Gastrocnemius medialis (tissue), 4 donors: ENCODE results near the gene ATG2A.

Experiments used
- POLR2A ChIP-seq, 2 donors: fragments of 450-650 bp; IDR thresholded peaks; one replicate each; pipeline ENCODE4 v1.6.1; 2017; ENCODE audit warnings: antibody characterized with exemption in 2 of 2, mild to moderate bottlenecking in 2 of 2, moderate library complexity in 2 of 2
- TF ChIP-seq, protein P1 (sequence below), 5 experiments: fragments of 450-650 bp in 3 of 5; fragments of 200-600 bp in 2 of 5; sonication (generic) in 2 of 5; IDR thresholded peaks in 4 of 5; conservative IDR thresholded peaks in 1 of 5; 1 replicate in 4 of 5; 2 replicates in 1 of 5; pipeline ENCODE4 v1.5.1; 2016 to 2019; ENCODE audit warnings: antibody characterized with exemption in 5 of 5, mild to moderate bottlenecking in 3 of 5, moderate library complexity in 3 of 5

DNA sequence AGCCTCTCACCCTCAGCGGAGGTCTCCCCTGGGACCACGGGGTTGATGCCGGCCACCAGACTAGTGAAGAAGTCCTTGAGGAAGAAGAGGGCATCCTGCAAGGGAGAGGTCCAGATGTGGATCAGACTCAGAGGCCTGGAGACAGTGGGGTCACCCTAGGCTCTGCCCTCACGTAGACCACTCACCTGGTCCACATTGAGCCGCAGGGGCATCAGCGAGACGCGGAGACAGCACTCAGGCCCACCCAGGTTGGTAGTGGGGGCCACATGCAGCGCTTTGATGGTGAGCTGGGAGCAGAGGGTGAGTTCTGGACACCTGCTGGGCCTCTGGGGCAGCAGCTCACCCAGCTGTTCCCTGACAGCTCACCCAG, 18.9 kb downstream of the ATG2A start:
- TF ChIP-seq, protein P1, sequence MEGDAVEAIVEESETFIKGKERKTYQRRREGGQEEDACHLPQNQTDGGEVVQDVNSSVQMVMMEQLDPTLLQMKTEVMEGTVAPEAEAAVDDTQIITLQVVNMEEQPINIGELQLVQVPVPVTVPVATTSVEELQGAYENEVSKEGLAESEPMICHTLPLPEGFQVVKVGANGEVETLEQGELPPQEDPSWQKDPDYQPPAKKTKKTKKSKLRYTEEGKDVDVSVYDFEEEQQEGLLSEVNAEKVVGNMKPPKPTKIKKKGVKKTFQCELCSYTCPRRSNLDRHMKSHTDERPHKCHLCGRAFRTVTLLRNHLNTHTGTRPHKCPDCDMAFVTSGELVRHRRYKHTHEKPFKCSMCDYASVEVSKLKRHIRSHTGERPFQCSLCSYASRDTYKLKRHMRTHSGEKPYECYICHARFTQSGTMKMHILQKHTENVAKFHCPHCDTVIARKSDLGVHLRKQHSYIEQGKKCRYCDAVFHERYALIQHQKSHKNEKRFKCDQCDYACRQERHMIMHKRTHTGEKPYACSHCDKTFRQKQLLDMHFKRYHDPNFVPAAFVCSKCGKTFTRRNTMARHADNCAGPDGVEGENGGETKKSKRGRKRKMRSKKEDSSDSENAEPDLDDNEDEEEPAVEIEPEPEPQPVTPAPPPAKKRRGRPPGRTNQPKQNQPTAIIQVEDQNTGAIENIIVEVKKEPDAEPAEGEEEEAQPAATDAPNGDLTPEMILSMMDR (IDR thresholded peaks at IDR 0.05 in 4 of 5, conservative IDR thresholded peaks at IDR 0.05 in 1 of 5): no peak
- TF ChIP-seq POLR2A (IDR thresholded peaks at IDR 0.05): no peak
